Testis (tissue), 2 donors: ENCODE data around the gene TMEM151A.

Experiments used
- CTCF ChIP-seq, 3 experiments: fragments of 450-650 bp in 2 of 3; fragments of 200-600 bp in 1 of 3; sonication (generic) in 1 of 3; IDR thresholded peaks; one replicate each; pipeline ENCODE4 v1.5.1; 2016 to 2019; ENCODE audit warnings: antibody characterized with exemption in 3 of 3, mild to moderate bottlenecking in 2 of 3, moderate library complexity in 1 of 3
- POLR2A ChIP-seq: fragments of 450-650 bp; IDR thresholded peaks from one replicate; pipeline ENCODE4 v1.6.1; 2017; ENCODE audit warnings: antibody characterized with exemption, mild to moderate bottlenecking, moderate library complexity

GRCh38 chr11:66294626-66295620 lies 3.2 kb downstream of the TMEM151A start:
- TF ChIP-seq CTCF (IDR thresholded peaks at IDR 0.05) = no peak
- no peak for TF ChIP-seq POLR2A
